HG02623 (cell line): ENCODE data around the gene PDXK.
"Not testable (repeated sequence)": the region's sequence is repeated elsewhere in the genome, so short reads cannot be mapped to it uniquely, and the experiment has no call there.

ENCODE experiments used
- ATAC-seq: cut with Tn5 transposase; IDR thresholded peaks from one replicate; pipeline ENCODE4 v1.9.1; 2021; ENCODE audit warnings: moderate library complexity; ENCODE audit not compliant: unreplicated experiment

Gene PDXK

DNA sequence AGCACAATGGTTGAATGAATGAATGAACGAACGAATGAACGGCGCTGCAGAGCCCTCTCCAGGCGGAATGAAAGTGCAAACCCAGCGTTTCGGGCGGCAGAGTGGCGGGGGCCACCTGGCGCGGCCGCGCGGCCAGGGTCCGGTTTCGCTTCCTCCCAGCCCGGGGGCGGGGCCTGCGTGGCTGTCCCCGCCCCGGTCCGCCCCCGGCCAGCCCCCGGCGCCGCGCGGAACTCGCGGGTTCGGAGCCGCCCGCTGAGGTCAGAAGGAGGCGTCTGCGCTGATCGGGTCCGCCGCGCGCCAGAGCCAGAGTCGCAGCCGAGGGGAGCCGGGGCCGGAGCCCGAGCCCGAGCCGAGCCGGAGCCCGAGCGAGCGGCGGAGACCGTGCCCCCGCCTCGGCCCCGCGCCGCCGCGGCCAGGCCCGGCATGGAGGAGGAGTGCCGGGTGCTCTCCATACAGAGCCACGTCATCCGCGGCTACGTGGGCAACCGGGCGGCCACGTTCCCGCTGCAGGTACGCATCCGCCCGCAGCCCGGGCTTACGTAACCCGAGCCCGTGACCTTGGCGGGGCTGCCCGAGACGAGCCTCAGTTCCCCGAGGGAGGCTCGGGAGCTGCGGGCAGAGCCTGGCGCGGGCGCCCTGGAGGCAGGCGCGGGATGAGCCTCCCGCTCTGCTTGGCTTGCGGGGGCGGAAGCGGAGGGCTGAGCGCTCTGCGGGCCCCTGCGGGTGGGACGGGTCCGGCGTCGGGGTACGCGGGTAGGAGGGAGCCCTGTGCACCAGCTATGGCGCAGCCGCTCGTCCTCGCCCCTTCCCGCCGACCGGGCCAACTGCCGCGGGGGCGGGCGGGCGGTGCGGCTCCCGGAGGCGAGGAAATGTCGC is at the start of gene PDXK:
PDXK (plus strand) TSS at position 258 of the 876 bp plus-strand sequence; CDS start at position 424, 166 bp downstream.
- peak; percentile 74 for ATAC-seq

DNA sequence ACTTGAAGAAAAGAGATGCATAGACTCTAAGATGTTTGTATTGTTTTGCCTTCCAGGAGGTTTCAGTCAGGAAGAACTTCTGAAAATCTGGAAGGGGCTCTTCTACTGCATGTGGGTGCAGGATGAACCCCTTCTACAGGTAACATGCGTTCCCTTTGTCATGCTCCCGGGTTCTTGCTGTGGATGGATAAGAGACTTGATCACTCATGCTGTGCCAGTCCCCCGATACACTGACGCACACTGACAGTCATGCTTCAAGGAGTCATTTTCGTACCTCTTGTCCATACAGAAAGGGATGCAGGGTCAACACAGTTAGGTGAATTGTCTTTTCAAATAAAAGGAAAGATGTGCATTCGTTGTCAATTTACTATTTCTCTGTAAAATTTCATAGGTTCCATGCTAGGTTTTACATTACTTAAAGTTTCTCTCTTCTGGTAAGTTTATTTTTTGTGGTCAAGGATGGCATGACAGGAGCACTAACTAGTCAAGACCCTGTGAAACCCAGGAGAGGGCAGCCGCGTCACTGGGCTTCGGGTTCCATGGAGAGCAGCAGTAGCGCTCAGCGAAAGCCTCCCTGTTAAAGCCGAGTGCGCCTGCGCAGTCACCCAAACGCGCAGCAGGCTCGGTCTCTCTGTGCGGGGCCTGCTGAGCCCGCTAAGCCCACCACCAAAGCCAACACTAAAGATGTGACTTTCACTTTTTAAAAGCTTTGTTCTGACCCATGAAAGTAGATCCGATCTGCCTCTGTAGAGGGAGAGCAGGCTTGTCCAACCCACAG is 48.9 kb upstream of the PDXK start:
- no peak for ATAC-seq

DNA sequence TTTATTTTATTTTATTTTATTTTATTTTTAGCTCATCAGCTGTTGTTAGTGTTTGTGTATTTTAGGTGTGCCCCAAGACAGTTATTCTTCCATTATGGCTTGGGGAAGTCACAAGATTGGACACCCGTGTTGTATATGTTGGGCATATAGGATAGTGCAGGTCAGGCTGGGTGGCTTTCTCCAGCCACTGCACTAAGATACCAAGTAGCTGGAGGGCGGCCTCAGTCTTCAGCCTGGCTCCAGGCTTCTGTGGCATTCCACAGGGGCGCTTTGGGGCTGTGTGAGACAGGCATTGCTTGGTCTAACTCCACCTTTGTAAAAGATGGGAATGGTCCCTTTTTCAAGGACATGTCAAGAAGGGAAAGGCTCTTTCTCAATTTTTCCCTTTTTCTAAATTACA is 43.1 kb upstream of the PDXK start:
- no peak for ATAC-seq

DNA sequence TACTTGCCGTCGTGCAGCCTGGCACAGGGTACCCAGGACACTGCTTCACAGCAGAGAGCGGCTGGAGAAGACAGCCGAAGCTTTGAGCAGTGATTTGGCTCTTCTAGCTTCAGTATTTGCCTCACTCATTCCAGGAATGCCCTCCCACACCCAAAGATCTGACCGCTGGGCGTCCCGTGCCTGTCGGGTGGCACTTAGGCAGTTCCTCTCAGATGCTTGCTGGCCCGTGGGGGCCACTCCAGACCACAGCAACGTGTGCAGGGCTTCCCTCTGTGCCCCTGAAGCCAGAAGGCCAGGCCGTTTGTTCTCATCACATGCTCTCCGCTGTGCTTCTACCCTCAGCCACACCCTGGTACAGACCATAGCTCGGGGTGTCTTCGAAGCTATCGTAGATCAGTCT is 42.5 kb upstream of the PDXK start:
- ATAC-seq, result no peak

GRCh38 chr21:43679951-43680350 is 39.0 kb upstream of the PDXK start:
- ATAC-seq, result no peak

DNA sequence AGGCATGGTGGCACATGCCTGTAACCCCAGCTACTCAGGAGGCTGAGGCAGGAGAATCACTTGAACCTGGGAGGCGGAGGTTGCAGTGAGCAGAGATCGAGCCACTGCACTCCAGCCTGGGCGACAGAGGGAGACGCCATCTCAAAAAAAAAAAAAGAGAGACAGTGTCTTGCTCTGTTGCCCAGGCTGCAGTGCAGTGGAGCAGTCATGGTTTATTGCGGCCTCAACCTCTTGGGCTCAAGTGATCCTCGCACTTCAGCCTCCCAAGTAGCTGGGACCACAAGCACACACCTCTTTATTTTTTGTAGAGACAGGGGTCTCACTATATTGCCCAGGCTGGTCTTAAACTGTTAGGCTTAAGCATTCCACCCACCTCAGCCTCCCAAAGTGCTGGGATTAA is 38.5 kb upstream of the PDXK start:
- ATAC-seq, result not testable (repeated sequence)

DNA sequence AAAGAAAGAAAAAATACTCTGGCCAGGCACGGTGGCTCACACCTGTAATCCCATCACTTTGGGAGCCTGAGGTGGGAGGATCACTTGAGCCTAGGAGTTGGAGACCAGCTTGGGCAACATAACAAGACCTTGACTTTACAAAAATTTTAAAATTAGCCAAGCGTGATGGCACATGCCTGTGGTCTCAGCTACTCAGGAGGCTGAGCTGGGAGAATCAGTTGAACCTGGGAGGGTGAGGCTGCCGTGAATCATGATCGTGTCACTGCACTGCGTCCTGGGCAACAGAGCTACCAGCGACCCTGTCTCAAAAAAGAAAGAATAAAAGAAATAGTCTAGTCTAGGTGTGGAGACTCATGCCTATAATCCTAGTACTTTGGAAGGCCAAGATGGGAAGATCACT is 37.3 kb upstream of the PDXK start:
- no peak for ATAC-seq

DNA sequence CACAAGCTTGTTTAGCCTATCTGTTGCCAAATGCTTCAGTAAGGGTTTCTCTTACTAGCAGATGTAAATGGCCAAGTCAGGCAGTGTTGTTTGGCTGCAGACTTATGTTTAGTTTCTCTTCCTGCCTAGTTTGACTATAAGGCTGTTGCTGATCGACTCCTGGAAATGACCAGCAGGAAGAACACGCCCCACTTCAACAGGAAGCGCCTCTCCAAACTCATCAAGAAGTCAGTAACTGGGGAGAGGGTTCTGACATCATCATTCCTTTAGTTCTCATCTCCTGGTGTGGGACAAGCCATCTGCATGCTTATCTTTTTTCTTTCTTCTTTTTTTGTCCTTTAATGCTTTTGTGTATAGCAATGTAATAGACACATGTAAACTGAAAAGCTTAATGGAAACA is 34.5 kb upstream of the PDXK start:
- no peak for ATAC-seq

DNA sequence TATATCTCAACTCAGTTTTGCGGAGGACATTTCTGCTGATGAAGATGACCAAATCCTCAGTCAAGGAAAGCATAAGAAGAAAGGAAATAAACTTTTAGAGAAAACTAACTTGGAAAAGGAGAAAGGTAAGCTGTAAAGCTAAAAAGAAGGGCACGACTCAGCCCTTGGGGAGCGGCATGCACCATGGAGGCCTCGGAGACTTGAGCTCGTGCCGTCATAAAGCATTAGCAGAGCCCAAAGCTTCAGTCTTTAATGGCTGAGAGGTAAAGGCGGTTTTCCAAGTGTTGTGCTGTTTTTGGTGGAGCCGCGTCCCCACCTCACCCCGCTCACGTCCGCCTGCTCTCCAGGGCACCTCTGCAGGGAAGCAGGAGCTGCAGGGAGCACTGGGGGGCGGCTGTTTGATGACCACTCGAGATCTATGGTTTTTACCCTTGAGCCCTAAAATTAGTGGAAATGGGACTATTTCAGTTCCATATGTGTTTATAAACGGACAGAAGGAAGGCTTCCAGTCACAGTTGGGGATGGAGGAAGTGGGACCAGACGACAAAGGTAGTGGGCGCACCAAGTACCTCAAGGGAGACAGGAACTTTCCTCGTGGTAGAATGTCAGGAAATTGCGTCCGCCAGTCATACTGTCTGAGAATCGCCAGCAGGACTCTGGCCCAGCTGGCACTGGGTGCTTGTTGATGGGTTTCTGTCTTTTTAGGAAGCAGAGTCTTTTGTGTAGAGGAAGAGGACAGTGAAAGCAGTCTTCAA is 31.9 kb upstream of the PDXK start:
- no peak for ATAC-seq

DNA sequence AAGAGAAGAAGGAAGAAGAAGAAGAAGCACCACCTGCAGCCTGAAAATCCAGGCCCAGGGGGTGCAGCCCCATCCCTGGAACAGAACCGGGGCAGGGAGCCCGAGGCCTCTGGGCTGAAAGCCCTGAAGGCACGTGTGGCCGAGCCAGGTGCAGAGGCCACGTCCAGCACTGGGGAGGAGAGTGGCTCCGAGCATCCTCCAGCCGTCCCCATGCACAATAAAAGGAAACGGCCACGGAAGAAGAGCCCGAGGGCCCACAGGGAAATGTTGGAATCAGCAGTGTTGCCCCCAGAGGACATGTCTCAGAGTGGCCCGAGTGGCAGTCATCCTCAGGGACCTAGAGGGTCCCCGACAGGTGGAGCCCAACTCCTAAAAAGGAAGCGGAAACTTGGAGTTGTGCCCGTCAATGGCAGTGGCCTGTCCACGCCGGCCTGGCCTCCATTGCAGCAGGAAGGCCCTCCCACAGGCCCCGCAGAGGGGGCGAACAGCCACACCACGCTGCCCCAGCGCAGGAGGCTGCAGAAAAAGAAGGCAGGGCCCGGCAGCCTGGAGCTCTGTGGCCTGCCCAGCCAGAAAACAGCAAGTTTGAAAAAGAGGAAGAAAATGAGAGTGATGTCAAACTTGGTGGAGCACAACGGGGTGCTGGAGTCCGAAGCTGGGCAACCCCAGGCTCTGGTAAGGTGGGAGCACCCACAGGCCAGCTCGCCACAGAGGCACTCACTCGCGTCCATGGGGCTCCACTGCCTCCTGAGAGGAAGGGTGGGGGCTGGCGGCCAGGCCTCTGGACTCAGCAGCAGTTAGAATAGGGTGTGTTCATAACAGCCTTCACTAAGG is 31.1 kb upstream of the PDXK start:
- no peak for ATAC-seq

DNA sequence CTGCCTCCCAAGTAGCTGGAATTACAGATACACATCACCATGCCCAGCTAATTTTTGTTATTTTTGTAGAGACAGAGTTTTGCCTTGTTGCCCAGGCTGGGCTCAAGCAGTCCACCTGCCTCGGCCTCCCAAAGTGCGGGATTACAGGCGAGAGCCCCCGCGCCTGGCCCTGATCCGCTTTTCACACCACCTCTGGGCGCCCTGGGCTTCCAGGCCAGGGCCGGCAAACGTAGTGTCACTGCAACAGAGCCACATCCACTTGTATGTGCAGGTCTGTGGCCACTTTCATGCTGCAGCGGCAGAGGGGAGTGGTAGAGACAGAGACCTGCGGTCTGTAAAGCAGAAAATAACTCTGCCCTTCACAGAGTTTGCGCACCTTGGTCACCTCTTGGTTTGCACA is 30.0 kb upstream of the PDXK start:
- no peak for ATAC-seq

- ATAC-seq, result no peak
Observed at GRCh38 chr21:43689556-43690337, 29.2 kb upstream of the PDXK start.

GRCh38 chr21:43690346-43690745 is 28.6 kb upstream of the PDXK start:
- ATAC-seq, result no peak

DNA sequence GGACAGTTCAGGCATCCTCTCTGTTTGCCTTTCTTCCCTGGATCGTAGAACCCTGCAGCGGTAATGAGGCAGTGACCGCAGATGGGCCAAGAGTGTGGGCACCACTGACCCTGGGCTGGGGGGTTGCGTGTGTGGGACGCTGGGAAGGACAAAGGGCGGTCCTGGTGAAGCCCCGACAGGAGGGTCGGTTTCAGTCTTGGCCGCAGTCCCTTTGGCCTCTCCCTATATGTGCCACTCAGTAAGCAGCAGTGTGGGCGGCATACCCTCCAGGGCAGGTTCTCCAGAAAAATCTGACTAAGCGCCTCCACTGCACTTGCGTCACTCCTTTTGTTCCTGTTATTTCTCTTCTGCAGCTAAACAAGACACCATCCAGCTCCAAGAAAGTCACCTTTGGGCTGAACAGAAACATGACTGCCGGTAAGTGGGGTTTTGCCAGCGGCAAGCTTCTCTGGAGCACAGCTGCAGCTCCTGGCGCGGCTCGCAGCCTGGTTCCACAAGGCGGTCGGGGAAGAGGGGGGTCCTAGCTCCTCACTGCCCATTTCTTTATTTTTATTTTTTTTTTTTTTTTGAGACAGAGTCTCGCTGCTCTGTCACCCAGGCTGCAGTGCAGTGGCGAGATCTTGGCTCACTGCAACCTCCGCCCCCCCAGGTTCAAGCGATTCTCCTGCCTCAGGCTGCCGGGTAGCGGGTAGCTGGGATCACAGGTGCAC is 27.7 kb upstream of the PDXK start:
- ATAC-seq, result no peak

DNA sequence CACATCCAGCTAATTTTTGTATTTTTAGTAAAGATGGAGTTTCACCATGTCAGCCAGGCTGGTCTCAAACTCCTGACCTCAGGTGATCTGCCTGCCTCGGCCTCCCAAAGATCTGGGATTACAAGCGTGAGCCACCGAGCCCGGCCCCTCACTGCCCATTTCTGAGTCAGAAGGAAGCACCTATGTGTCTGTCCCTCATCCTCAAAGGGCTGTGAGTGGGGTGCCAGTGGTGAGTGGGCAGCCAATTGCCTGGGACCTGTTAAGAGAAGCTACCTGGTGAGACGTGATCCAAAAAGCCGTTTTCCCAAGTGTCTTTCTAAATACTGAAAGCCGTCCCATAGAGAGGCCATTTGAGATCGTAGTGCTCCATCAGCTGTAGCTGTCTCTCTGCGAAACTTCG is 27.1 kb upstream of the PDXK start:
- no peak for ATAC-seq

- no peak for ATAC-seq
Observed at GRCh38 chr21:43692949-43693348, 26.0 kb upstream of the PDXK start.

DNA sequence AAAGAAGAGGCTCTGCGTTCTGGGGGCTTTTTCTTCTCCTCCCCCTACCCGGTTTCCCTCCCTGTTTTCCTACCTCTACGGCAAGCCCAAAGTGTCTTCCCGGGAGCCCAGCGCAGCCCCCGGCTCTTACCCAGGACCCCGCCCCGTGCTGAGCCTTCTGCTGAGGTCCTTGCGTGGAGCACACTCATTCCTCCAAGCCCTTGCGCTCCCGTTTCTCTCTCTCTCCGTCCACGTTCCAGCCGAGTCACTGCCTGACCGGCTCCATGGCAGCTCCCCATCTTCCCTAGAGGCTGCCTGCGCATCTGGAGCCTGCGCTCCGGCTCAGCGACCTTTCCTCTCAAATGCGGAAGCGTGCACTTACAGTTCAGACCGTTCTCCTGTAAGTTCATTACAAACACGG is 24.9 kb upstream of the PDXK start:
- ATAC-seq, result no peak

- no peak for ATAC-seq
Observed at GRCh38 chr21:43694437-43695079, 24.4 kb upstream of the PDXK start.

- ATAC-seq, result no peak
Observed at GRCh38 chr21:43696214-43696613, 22.7 kb upstream of the PDXK start.
